Measurements from ENCODE around the gene RRAGB.
"Not testable (repeated sequence)": the region's sequence is repeated elsewhere in the genome, so short reads cannot be mapped to it uniquely, and the experiment has no call there.

RRAGB gene

DNA sequence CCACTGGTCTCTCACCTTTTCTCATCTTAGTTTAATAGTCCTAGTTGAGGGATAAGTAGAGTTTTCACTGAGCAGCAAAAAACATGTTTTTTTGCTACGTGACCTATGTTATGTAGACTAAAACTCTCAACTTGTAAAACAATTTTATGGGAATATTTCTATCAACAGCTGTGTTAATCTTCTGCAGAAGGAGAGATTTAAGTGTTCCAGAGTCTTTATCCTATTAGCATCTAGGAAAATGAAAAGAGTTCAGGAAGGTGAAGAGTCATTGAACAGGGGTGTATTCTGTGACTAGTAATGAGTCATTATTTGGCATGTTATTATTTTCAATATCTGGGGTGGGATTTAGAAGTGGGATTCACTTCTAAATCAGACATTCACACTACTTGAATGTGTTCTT lies 41.9 kb downstream of the RRAGB start:
- TF ChIP-seq CTCF (IDR thresholded peaks at IDR 0.05), result no peak
- Histone ChIP-seq H3K4me1 (no peaks in the 10 kb centered on the region), H3K27ac (no peak overlapping the region), H3K79me2 (no peaks in the 10 kb centered on the region), H3K27me3 (ENCODE audit: control insufficient read depth, insufficient read depth, low read length) (no peaks in the 10 kb centered on the region), H3K36me3 (ENCODE audit: control insufficient read depth, insufficient read depth, low read length) (no peaks in the 10 kb centered on the region), H3K9ac (no peak overlapping the region), H2AFZ (no peak overlapping the region), H3K4me3 (ENCODE audit: low read depth, low read length) (no peak overlapping the region), H3K9me3 (ENCODE audit: control insufficient read depth, low read length) (no peaks in the 10 kb centered on the region), H3K4me2 (ENCODE audit: low read length) (no peak overlapping the region)

GRCh38 chrX:55767100-55767499 lies 49.6 kb downstream of the RRAGB start:
- H2AFZ ChIP-seq, result no peak overlapping the region
- no peaks in the 10 kb centered on the region for H3K9me3 ChIP-seq (ENCODE audit: control insufficient read depth, low read length)
- H3K9ac ChIP-seq, result no peak overlapping the region
- H3K4me1 ChIP-seq, result no peaks in the 10 kb centered on the region
- H3K27ac ChIP-seq, result no peak overlapping the region
- TF ChIP-seq CTCF (IDR thresholded peaks at IDR 0.05), result no peak
- no peaks in the 10 kb centered on the region for H3K36me3 ChIP-seq (ENCODE audit: control insufficient read depth, insufficient read depth, low read length)
- H3K79me2 ChIP-seq, result no peaks in the 10 kb centered on the region
- no peak overlapping the region for H3K4me2 ChIP-seq (ENCODE audit: low read length)
- no peak overlapping the region for H3K4me3 ChIP-seq (ENCODE audit: low read depth, low read length)
- H3K27me3 ChIP-seq (ENCODE audit: control insufficient read depth, insufficient read depth, low read length), result no peaks in the 10 kb centered on the region

DNA sequence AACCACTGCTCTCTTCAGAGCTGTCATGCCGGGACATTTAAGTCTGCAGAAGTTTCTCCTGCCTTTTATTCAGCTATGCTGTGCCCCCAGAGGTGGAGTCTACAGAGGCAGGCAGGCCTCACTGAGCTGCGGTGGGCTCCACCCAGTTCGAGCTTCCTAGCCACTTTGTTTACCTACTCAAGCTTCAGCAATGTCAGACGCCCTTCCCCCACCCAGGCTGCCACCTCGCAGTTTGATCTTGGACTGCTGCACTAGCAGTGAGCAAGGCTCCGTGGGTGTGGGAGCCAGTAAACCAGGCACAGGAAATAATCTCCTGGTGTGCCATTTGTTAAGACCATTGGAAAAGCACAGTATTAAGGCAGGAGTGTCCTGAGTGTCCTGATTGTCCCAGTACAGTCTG lies 56.9 kb downstream of the RRAGB start:
- not testable (repeated sequence) for H3K4me1 ChIP-seq; H3K9ac ChIP-seq; H3K36me3 ChIP-seq (ENCODE audit: control insufficient read depth, insufficient read depth, low read length); H3K79me2 ChIP-seq; H3K4me3 ChIP-seq (ENCODE audit: low read depth, low read length); H3K4me2 ChIP-seq (ENCODE audit: low read length); H3K27me3 ChIP-seq (ENCODE audit: control insufficient read depth, insufficient read depth, low read length); H3K27ac ChIP-seq; H2AFZ ChIP-seq; H3K9me3 ChIP-seq (ENCODE audit: control insufficient read depth, low read length)

GRCh38 chrX:55777596-55777995 lies 60.0 kb downstream of the RRAGB start:
- Histone ChIP-seq H2AFZ (no peak overlapping the region), H3K4me2 (ENCODE audit: low read length) (no peak overlapping the region), H3K4me1 (no peaks in the 10 kb centered on the region), H3K9ac (no peak overlapping the region), H3K27me3 (ENCODE audit: control insufficient read depth, insufficient read depth, low read length) (no peaks in the 10 kb centered on the region), H3K4me3 (ENCODE audit: low read depth, low read length) (no peak overlapping the region), H3K27ac (no peak overlapping the region), H3K9me3 (ENCODE audit: control insufficient read depth, low read length) (no peaks in the 10 kb centered on the region), H3K36me3 (ENCODE audit: control insufficient read depth, insufficient read depth, low read length) (no peaks in the 10 kb centered on the region), H3K79me2 (no peaks in the 10 kb centered on the region)
- no peak for TF ChIP-seq CTCF (IDR thresholded peaks at IDR 0.05)

DNA sequence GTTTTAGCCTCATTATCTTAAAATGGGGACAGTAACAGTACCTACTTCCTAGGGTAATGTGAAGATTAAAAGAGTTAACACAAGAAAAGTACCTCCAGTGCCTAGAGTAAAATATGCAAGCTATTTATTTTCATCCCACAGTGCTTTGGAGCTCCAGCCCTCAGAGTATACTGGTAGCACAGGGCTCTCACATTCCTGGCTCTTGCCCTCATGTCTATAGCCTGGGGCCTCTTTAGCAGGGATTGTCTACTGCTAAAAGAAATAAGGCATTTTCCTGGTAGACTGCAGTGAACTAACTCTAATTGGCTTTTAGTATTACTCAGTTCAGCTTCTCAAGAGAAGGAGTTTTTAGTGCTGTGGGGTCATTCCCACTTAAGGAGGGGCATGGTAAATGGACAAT lies 60.8 kb downstream of the RRAGB start:
- Histone ChIP-seq H3K27me3 (ENCODE audit: control insufficient read depth, insufficient read depth, low read length) (no peaks in the 10 kb centered on the region), H3K4me2 (ENCODE audit: low read length) (no peak overlapping the region), H3K79me2 (no peaks in the 10 kb centered on the region), H2AFZ (no peak overlapping the region), H3K4me1 (no peaks in the 10 kb centered on the region), H3K36me3 (ENCODE audit: control insufficient read depth, insufficient read depth, low read length) (no peaks in the 10 kb centered on the region), H3K4me3 (ENCODE audit: low read depth, low read length) (no peak overlapping the region), H3K9me3 (ENCODE audit: control insufficient read depth, low read length) (no peaks in the 10 kb centered on the region), H3K9ac (no peak overlapping the region), H3K27ac (no peak overlapping the region)
- no peak for TF ChIP-seq CTCF (IDR thresholded peaks at IDR 0.05)
